WTC11 (cell line): ENCODE results near the gene PRTFDC1. TPM values are rescaled to one million over a fixed set of nuclear protein-coding genes. Genes with fewer than 3 reads are reported as not detected.

Source experiments
- ATAC-seq: fragments of 200-7000 bp; cut with Tn5 transposase; 2 replicates; pipeline ENCODE4 v1.10.0; 2021; ENCODE audit warnings: mild to moderate bottlenecking, moderate library complexity
- CTCF ChIA-PET: fragments of 300-600 bp; sonication (Branson Sonifier 250); formaldehyde crosslinking; loops from one replicate; lab custom pipeline; 2021; ENCODE audit warnings: antibody characterized with exemption; lab: Charles Lee
- POLR2A ChIA-PET: fragments of 350-600 bp; sonication (Branson Sonifier 250); formaldehyde crosslinking; loops from one replicate; lab custom pipeline; 2021; ENCODE audit warnings: antibody characterized with exemption; lab: Charles Lee
- DNase-seq: peaks from one replicate; pipeline ENCODE4 v3.0.0; 2021; ENCODE audit warnings: low spot score
- H3K27ac Mint-ChIP-seq: 2 replicates; pipeline ENCODE4 v1.8.0; 2021; ENCODE audit warnings: mixed read lengths
- H3K27me3 Mint-ChIP-seq: 2 replicates; pipeline ENCODE4 v1.8.0; 2021; ENCODE audit warnings: low read depth, mild to moderate bottlenecking, moderate library complexity, mixed read lengths
- H3K36me3 Mint-ChIP-seq: 2 replicates; pipeline ENCODE4 v1.8.0; 2021; ENCODE audit warnings: mixed read lengths
- H3K4me1 Mint-ChIP-seq: 2 replicates; pipeline ENCODE4 v1.8.0; 2022; ENCODE audit warnings: mixed read lengths
- H3K4me3 Mint-ChIP-seq: 2 replicates; pipeline ENCODE4 v1.8.0; 2021; ENCODE audit warnings: mild to moderate bottlenecking, moderate library complexity, mixed read lengths
- H3K9me3 Mint-ChIP-seq: 2 replicates; pipeline ENCODE4 v1.8.0; 2021; ENCODE audit warnings: mixed read lengths
- AFF4 ChIP-seq: sonication (generic); formaldehyde crosslinking; IDR thresholded peaks from 2 replicates; pipeline ENCODE4 v1.8.1; 2023; ENCODE audit warnings: mild to moderate bottlenecking, missing genetic modification reagents, borderline replicate concordance
- CREB1 ChIP-seq: sonication (generic); formaldehyde crosslinking; IDR thresholded peaks from 2 replicates; pipeline ENCODE4 v1.8.0; 2023; ENCODE audit warnings: mild to moderate bottlenecking, missing genetic modification reagents
- CREM ChIP-seq: sonication (generic); formaldehyde crosslinking; IDR thresholded peaks from 2 replicates; pipeline ENCODE4 v1.8.1; 2022; ENCODE audit warnings: mild to moderate bottlenecking, missing genetic modification reagents, moderate library complexity
- FOXJ3 ChIP-seq: sonication (generic); formaldehyde crosslinking; IDR thresholded peaks from 2 replicates; pipeline ENCODE4 v1.9.0; 2021; ENCODE audit warnings: missing genetic modification reagents, mild to moderate bottlenecking, borderline replicate concordance
- FOXP1 ChIP-seq: sonication (generic); formaldehyde crosslinking; IDR thresholded peaks from 2 replicates; pipeline ENCODE4 v1.8.0; 2022; ENCODE audit warnings: missing genetic modification reagents, mild to moderate bottlenecking, moderate library complexity, borderline replicate concordance
- MYBL2 ChIP-seq: sonication (generic); formaldehyde crosslinking; IDR thresholded peaks from 2 replicates; pipeline ENCODE4 v1.8.1; 2023; ENCODE audit warnings: mild to moderate bottlenecking, moderate library complexity, missing genetic modification reagents
- SOX15 ChIP-seq: fragments of 250-450 bp; sonication (Bioruptor Pico); IDR thresholded peaks from 2 replicates; pipeline ENCODE4 v1.9.0; 2021; ENCODE audit warnings: mild to moderate bottlenecking
- SP1 ChIP-seq: sonication (generic); formaldehyde crosslinking; conservative IDR thresholded peaks from 2 replicates; pipeline ENCODE4 v1.8.1; 2022; ENCODE audit warnings: missing genetic modification reagents
- ZBTB21 ChIP-seq: sonication (generic); formaldehyde crosslinking; IDR thresholded peaks from 2 replicates; pipeline ENCODE4 v1.8.1; 2023; ENCODE audit warnings: mild to moderate bottlenecking, missing genetic modification reagents, borderline replicate concordance
- ZNF121 ChIP-seq: sonication (generic); formaldehyde crosslinking; IDR thresholded peaks from 2 replicates; pipeline ENCODE4 v1.8.0; 2023; ENCODE audit warnings: missing genetic modification reagents
- ZNF317 ChIP-seq: sonication (generic); formaldehyde crosslinking; IDR thresholded peaks from 2 replicates; pipeline ENCODE4 v1.8.1; 2023; ENCODE audit warnings: low read depth, mild to moderate bottlenecking, moderate library complexity, missing genetic modification reagents, borderline replicate concordance
- ZNF396 ChIP-seq: fragments of 250-450 bp; sonication (Bioruptor Pico); IDR thresholded peaks from 2 replicates; pipeline ENCODE4 v1.8.0; 2021; ENCODE audit warnings: mild to moderate bottlenecking, moderate library complexity, borderline replicate concordance
- ZNF671 ChIP-seq: fragments of 250-450 bp; sonication (Bioruptor Pico); IDR thresholded peaks from 2 replicates; pipeline ENCODE4 v1.8.0; 2021; ENCODE audit warnings: mild to moderate bottlenecking
- total RNA-seq: library from RNA; stranded (reverse); gene quantifications from 3 replicates; pipeline ENCODE4 v1.2.3, GENCODE V29; 2021
- TF ChIP-seq, protein P1 (sequence below): sonication (generic); formaldehyde crosslinking; IDR thresholded peaks from 2 replicates; pipeline ENCODE4 v1.8.0; 2023; ENCODE audit warnings: missing genetic modification reagents, mild to moderate bottlenecking, borderline replicate concordance
- TF ChIP-seq, protein P2 (sequence below): sonication (generic); formaldehyde crosslinking; IDR thresholded peaks from 2 replicates; pipeline ENCODE4 v1.8.1; 2022; ENCODE audit warnings: low read depth, mild to moderate bottlenecking, moderate library complexity, missing genetic modification reagents, borderline replicate concordance
- TF ChIP-seq, protein P3 (sequence below): sonication (generic); formaldehyde crosslinking; conservative IDR thresholded peaks from 2 replicates; pipeline ENCODE4 v1.8.1; 2023; ENCODE audit warnings: mild to moderate bottlenecking, low read depth, missing genetic modification reagents, moderate library complexity
- TF ChIP-seq, protein P4 (sequence below): sonication (generic); formaldehyde crosslinking; IDR thresholded peaks from 2 replicates; pipeline ENCODE4 v1.8.1; 2023; ENCODE audit warnings: mild to moderate bottlenecking, missing genetic modification reagents
- TF ChIP-seq, protein P5 (sequence below): sonication (generic); formaldehyde crosslinking; IDR thresholded peaks from 2 replicates; pipeline ENCODE4 v1.8.1; 2022; ENCODE audit warnings: mild to moderate bottlenecking, moderate library complexity, missing genetic modification reagents

Gene PRTFDC1
- total RNA-seq, 1 experiment from 2014 or later: 6.1 TPM

GRCh38 chr10:24814568-24815313 lies 137.7 kb downstream of the PRTFDC1 start:
- no peak for TF ChIP-seq FOXJ3 (CRISPR knock-in tag)
- TF ChIP-seq, protein P1, sequence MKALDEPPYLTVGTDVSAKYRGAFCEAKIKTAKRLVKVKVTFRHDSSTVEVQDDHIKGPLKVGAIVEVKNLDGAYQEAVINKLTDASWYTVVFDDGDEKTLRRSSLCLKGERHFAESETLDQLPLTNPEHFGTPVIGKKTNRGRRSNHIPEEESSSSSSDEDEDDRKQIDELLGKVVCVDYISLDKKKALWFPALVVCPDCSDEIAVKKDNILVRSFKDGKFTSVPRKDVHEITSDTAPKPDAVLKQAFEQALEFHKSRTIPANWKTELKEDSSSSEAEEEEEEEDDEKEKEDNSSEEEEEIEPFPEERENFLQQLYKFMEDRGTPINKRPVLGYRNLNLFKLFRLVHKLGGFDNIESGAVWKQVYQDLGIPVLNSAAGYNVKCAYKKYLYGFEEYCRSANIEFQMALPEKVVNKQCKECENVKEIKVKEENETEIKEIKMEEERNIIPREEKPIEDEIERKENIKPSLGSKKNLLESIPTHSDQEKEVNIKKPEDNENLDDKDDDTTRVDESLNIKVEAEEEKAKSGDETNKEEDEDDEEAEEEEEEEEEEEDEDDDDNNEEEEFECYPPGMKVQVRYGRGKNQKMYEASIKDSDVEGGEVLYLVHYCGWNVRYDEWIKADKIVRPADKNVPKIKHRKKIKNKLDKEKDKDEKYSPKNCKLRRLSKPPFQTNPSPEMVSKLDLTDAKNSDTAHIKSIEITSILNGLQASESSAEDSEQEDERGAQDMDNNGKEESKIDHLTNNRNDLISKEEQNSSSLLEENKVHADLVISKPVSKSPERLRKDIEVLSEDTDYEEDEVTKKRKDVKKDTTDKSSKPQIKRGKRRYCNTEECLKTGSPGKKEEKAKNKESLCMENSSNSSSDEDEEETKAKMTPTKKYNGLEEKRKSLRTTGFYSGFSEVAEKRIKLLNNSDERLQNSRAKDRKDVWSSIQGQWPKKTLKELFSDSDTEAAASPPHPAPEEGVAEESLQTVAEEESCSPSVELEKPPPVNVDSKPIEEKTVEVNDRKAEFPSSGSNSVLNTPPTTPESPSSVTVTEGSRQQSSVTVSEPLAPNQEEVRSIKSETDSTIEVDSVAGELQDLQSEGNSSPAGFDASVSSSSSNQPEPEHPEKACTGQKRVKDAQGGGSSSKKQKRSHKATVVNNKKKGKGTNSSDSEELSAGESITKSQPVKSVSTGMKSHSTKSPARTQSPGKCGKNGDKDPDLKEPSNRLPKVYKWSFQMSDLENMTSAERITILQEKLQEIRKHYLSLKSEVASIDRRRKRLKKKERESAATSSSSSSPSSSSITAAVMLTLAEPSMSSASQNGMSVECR (CRISPR knock-in tag): no peak
- no peak for TF ChIP-seq ZNF396
- TF ChIP-seq SOX15 (CRISPR knock-in tag): no peak
- no peak for TF ChIP-seq AFF4 (CRISPR knock-in tag)
- TF ChIP-seq, protein P2, sequence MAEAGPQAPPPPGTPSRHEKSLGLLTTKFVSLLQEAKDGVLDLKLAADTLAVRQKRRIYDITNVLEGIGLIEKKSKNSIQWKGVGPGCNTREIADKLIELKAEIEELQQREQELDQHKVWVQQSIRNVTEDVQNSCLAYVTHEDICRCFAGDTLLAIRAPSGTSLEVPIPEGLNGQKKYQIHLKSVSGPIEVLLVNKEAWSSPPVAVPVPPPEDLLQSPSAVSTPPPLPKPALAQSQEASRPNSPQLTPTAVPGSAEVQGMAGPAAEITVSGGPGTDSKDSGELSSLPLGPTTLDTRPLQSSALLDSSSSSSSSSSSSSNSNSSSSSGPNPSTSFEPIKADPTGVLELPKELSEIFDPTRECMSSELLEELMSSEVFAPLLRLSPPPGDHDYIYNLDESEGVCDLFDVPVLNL (CRISPR knock-in tag): no peak
- TF ChIP-seq ZBTB21 (CRISPR knock-in tag): no peak
- TF ChIP-seq ZNF671 (CRISPR knock-in tag): no peak
- no peak for TF ChIP-seq FOXP1 (CRISPR knock-in tag)
- no peak for TF ChIP-seq ZNF121 (CRISPR knock-in tag)
- ATAC-seq: no peak
- POLR2A ChIA-PET: no interaction called here
- CTCF ChIA-PET: no interaction called here
- Mint-ChIP-seq H3K36me3 (no peaks in the 10 kb centered on the region), H3K9me3 (no peaks in the 10 kb centered on the region), H3K27ac (no peak overlapping the region), H3K4me3 (no peak overlapping the region), H3K27me3 (no peaks in the 10 kb centered on the region), H3K4me1 (peaks cover 10% of the 10 kb centered on the region)
- DNase-seq: no peak

DNA sequence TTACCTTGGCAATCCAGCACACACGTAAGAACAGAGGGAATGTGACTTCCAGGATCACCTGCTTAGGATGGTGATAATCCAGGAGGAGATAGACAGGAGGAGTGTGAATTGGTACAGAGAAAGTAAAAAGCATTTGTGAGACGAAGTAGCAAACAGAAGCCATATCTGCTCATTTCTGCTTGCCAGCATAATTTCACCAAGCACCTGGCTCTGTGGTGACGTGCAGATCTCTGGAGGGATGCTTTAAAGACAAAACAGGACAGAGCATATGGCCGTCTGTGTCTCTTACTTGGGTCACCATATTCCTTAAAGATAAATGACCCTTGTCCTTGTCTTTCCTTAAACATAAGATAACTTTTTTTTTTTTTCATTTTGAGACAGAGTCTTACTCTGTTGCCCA lies 138.6 kb downstream of the PRTFDC1 start:
- Mint-ChIP-seq H3K9me3 (no peaks in the 10 kb centered on the region), H3K4me3 (no peak overlapping the region), H3K36me3 (no peaks in the 10 kb centered on the region), H3K27me3 (no peaks in the 10 kb centered on the region), H3K4me1 (peaks cover 10% of the 10 kb centered on the region), H3K27ac (no peak overlapping the region)
- CTCF ChIA-PET: no interaction called here
- no peak for DNase-seq
- POLR2A ChIA-PET: no interaction called here
- no peak for ATAC-seq
- TF ChIP-seq, protein P2 (CRISPR knock-in tag): no peak
- TF ChIP-seq, protein P3, sequence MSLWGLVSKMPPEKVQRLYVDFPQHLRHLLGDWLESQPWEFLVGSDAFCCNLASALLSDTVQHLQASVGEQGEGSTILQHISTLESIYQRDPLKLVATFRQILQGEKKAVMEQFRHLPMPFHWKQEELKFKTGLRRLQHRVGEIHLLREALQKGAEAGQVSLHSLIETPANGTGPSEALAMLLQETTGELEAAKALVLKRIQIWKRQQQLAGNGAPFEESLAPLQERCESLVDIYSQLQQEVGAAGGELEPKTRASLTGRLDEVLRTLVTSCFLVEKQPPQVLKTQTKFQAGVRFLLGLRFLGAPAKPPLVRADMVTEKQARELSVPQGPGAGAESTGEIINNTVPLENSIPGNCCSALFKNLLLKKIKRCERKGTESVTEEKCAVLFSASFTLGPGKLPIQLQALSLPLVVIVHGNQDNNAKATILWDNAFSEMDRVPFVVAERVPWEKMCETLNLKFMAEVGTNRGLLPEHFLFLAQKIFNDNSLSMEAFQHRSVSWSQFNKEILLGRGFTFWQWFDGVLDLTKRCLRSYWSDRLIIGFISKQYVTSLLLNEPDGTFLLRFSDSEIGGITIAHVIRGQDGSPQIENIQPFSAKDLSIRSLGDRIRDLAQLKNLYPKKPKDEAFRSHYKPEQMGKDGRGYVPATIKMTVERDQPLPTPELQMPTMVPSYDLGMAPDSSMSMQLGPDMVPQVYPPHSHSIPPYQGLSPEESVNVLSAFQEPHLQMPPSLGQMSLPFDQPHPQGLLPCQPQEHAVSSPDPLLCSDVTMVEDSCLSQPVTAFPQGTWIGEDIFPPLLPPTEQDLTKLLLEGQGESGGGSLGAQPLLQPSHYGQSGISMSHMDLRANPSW (CRISPR knock-in tag): no peak
- TF ChIP-seq SP1 (CRISPR knock-in tag) (no peak), MYBL2 (no peak), ZNF317 (no peak), CREM (no peak), CREB1 (CRISPR knock-in tag) (no peak)
- TF ChIP-seq, protein P4, sequence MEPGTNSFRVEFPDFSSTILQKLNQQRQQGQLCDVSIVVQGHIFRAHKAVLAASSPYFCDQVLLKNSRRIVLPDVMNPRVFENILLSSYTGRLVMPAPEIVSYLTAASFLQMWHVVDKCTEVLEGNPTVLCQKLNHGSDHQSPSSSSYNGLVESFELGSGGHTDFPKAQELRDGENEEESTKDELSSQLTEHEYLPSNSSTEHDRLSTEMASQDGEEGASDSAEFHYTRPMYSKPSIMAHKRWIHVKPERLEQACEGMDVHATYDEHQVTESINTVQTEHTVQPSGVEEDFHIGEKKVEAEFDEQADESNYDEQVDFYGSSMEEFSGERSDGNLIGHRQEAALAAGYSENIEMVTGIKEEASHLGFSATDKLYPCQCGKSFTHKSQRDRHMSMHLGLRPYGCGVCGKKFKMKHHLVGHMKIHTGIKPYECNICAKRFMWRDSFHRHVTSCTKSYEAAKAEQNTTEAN (CRISPR knock-in tag): no peak
- TF ChIP-seq, protein P5, sequence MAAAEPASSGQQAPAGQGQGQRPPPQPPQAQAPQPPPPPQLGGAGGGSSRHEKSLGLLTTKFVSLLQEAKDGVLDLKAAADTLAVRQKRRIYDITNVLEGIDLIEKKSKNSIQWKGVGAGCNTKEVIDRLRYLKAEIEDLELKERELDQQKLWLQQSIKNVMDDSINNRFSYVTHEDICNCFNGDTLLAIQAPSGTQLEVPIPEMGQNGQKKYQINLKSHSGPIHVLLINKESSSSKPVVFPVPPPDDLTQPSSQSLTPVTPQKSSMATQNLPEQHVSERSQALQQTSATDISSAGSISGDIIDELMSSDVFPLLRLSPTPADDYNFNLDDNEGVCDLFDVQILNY (CRISPR knock-in tag): no peak
